Measurements from ENCODE around the gene ACER3. TPM values are rescaled to one million over a fixed set of nuclear protein-coding genes. Genes with fewer than 3 reads are reported as not detected.

The ACER3 gene
- total RNA-seq, 4 donors from 2014 or later, result 20.5 to 30.6 (median 23.0) TPM

DNA sequence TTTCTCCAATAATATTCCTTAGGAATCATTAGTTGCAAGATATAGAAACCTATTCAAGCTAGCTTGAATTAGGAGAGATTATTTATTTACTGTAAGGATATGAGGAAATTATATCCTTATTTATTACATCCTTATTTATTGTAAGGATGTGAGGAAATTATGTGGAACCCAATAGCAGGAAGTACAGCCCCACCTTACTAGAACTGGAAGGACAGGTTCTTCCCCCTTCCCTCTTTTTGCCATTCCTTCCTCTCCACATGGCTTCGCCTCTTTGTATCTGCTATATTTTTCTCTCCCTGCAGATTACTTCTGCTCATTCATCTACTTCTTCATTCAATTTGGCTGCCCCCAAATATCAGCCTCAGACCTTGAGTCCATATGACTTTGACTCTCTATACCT lies 124.0 kb downstream of the ACER3 start:
- DNase-seq (ENCODE audit: low spot score in 2 of 2), result no peak
- Histone ChIP-seq H3K4me3 (no peak overlapping the region), H3K27ac (no peak overlapping the region), H3K9me3 (no peaks in the 10 kb centered on the region), H3K36me3 (peaks cover 0 to 33% (median 0%) of the 10 kb centered on the region in 3 donors), H3K4me1 (no peaks in the 10 kb centered on the region), H3K27me3 (no peaks in the 10 kb centered on the region)
- 96 to 97% methylated on average over 1 of the region's 1 CpG for WGBS, 2 donors
- TF ChIP-seq, protein P1, sequence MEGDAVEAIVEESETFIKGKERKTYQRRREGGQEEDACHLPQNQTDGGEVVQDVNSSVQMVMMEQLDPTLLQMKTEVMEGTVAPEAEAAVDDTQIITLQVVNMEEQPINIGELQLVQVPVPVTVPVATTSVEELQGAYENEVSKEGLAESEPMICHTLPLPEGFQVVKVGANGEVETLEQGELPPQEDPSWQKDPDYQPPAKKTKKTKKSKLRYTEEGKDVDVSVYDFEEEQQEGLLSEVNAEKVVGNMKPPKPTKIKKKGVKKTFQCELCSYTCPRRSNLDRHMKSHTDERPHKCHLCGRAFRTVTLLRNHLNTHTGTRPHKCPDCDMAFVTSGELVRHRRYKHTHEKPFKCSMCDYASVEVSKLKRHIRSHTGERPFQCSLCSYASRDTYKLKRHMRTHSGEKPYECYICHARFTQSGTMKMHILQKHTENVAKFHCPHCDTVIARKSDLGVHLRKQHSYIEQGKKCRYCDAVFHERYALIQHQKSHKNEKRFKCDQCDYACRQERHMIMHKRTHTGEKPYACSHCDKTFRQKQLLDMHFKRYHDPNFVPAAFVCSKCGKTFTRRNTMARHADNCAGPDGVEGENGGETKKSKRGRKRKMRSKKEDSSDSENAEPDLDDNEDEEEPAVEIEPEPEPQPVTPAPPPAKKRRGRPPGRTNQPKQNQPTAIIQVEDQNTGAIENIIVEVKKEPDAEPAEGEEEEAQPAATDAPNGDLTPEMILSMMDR (IDR thresholded peaks at IDR 0.05), result no peak
- TF ChIP-seq POLR2A (IDR thresholded peaks at IDR 0.05), result no peak
- no peak for TF ChIP-seq EP300 (IDR thresholded peaks at IDR 0.05)

DNA sequence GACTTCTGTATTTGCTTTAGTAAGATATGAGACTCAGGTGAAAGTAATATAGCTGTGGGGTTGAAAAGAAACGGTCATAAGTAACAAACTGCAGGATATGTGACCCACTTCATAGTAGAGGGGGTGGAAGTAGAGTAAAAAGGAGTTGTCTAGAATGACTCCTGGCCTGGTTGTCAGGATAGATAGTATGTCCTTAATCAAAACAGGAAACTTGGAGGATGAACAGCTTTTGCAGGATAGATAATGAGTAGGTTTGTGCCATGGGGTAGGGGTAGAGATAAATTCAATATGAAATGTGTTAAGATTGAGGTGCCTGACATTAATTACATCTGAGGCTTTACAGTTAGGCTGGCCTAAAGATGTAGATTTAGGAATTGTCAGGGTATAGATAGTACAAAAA lies 126.5 kb downstream of the ACER3 start:
- no peak overlapping the region for H3K27ac ChIP-seq
- no peak overlapping the region for H3K4me3 ChIP-seq
- no peaks in the 10 kb centered on the region for H3K9me3 ChIP-seq
- no peak for TF ChIP-seq POLR2A (IDR thresholded peaks at IDR 0.05)
- TF ChIP-seq EP300 (IDR thresholded peaks at IDR 0.05), result no peak
- TF ChIP-seq, protein P1 (IDR thresholded peaks at IDR 0.05), result no peak
- H3K27me3 ChIP-seq, result no peaks in the 10 kb centered on the region
- WGBS, 2 donors, result 83 to 95% methylated on average over 1 of the region's 1 CpG
- H3K4me1 ChIP-seq, result no peaks in the 10 kb centered on the region
- no peak for DNase-seq (ENCODE audit: low spot score in 2 of 2)
- peaks cover 0 to 44% (median 0%) of the 10 kb centered on the region in 3 donors for H3K36me3 ChIP-seq

DNA sequence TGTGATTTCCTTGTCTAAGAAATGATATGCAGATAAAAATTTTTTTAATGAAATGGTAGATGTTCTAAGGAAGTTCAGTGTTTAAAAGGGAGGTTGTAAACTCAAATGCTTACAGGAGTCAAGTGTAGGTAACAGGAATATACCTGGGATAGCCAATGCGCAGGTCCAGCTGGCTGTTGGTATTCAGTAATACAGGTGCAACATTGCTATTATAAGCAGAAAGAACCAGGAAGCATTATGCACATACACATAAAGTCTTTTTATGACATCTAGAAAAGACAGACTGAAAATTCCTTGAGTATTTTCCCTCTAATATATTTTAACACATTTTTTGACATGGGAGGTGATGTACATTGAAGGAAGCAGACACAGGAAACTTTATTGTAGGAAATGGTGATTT lies 129.9 kb downstream of the ACER3 start:
- peaks cover 0 to 44% (median 0%) of the 10 kb centered on the region in 3 donors for H3K36me3 ChIP-seq
- no peaks in the 10 kb centered on the region for H3K9me3 ChIP-seq
- H3K4me3 ChIP-seq, result no peak overlapping the region
- H3K27me3 ChIP-seq, result no peaks in the 10 kb centered on the region
- TF ChIP-seq, protein P1 (IDR thresholded peaks at IDR 0.05), result no peak
- TF ChIP-seq EP300 (IDR thresholded peaks at IDR 0.05) (no peak), POLR2A (IDR thresholded peaks at IDR 0.05) (no peak)
- H3K27ac ChIP-seq, result no peak overlapping the region
- no peaks in the 10 kb centered on the region for H3K4me1 ChIP-seq
- 96 to 97% methylated on average over 1 of the region's 1 CpG for WGBS, 2 donors
- no peak for DNase-seq (ENCODE audit: low spot score in 2 of 2)

DNA sequence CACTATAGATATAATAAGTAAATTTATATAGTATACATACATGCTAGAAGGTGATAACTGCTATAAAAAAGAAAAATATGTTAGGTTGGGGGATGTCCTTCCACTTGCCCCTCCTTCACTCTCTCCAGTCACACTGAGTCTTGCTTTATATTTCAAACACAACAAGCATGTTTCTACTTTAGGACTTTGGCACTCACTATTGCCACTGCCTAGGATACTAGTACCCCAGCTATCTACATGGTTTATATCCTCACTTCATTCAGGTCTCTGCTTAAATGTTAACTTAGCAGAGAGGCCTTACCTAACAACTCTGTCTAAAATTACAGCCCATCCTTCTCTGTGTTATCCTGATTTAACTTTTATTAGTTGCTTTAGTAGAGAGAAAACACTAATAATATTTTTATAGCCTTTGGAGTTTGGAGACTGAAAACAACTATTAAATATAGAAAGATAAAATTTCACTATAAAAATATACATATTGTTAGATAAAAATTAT lies 134.4 kb downstream of the ACER3 start:
- TF ChIP-seq, protein P1 (IDR thresholded peaks at IDR 0.05), result no peak
- no peak for TF ChIP-seq POLR2A (IDR thresholded peaks at IDR 0.05)
- TF ChIP-seq EP300 (IDR thresholded peaks at IDR 0.05), result no peak
- H3K9me3 ChIP-seq, result no peaks in the 10 kb centered on the region
- no peak for DNase-seq (ENCODE audit: low spot score in 2 of 2)
- no peaks in the 10 kb centered on the region for H3K27me3 ChIP-seq
- no peak overlapping the region for H3K27ac ChIP-seq
- H3K4me3 ChIP-seq, result no peak overlapping the region
- H3K36me3 ChIP-seq, result peaks cover 0 to 69% (median 0%) of the 10 kb centered on the region in 3 donors
- no peaks in the 10 kb centered on the region for H3K4me1 ChIP-seq

DNA sequence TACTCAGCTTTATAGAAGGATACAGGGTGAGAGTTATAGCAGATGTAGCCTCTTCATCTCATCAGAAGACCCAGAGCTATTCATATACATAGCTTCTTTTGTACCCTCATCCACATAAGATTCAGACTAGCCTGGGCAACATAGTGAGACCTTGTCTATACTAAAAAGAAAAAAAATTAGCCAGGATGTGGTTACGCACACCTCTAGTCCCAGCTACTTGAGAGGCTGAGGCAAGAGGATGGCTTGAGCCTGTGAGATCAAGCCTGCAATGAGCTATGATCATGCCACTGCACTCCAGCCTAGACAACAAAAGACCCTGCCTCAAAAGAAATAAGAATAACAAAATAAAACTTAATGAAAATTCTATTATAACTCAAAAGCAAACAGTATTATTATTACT lies 136.8 kb downstream of the ACER3 start:
- no peak for DNase-seq (ENCODE audit: low spot score in 2 of 2)
- Histone ChIP-seq H3K9me3 (no peaks in the 10 kb centered on the region), H3K4me3 (no peak overlapping the region), H3K27me3 (no peaks in the 10 kb centered on the region), H3K4me1 (no peaks in the 10 kb centered on the region), H3K27ac (no peak overlapping the region), H3K36me3 (peaks cover 0 to 54% (median 0%) of the 10 kb centered on the region in 3 donors)
- WGBS, 2 donors, result 97 to 100% methylated on average over 1 of the region's 1 CpG
- TF ChIP-seq, protein P1 (IDR thresholded peaks at IDR 0.05), result no peak
- TF ChIP-seq POLR2A (IDR thresholded peaks at IDR 0.05) (no peak), EP300 (IDR thresholded peaks at IDR 0.05) (no peak)
